Tibial nerve (tissue), 4 donors: ENCODE data around the gene YY1AP1.
"Not testable (repeated sequence)": the region's sequence is repeated elsewhere in the genome, so short reads cannot be mapped to it uniquely, and the experiment has no call there.

ENCODE experiments used
- CTCF ChIP-seq, 5 experiments: fragments of 200-600 bp in 3 of 5; fragments of 450-650 bp in 2 of 5; sonication (generic) in 3 of 5; IDR thresholded peaks; one replicate each; pipeline ENCODE4 v1.5.1; 2016 to 2019; ENCODE audit warnings: antibody characterized with exemption in 5 of 5, mild to moderate bottlenecking in 3 of 5, moderate library complexity in 2 of 5
- EP300 ChIP-seq, 2 donors: sonication (generic); formaldehyde crosslinking; IDR thresholded peaks; one replicate each; pipeline ENCODE4 v1.6.1; 2017; ENCODE audit warnings: antibody characterized with exemption in 2 of 2, mild to moderate bottlenecking in 1 of 2

- not testable (repeated sequence) for TF ChIP-seq CTCF, EP300 (IDR thresholded peaks at IDR 0.05)
Measured at GRCh38 chr1:155689081-155689607, 570 bp upstream of the YY1AP1 start, which contains the start of gene DAP3.
